Astrocyte (in vitro differentiated cells and primary cell): ENCODE data around the gene KCNH4. TPM values are rescaled to one million over a fixed set of nuclear protein-coding genes. Genes with fewer than 3 reads are reported as not detected.
"Not testable (repeated sequence)": the region's sequence is repeated elsewhere in the genome, so short reads cannot be mapped to it uniquely, and the experiment has no call there.

Experiments
- DNase-seq: peaks from one replicate; pipeline ENCODE4 v3.0.0-alpha.2; 2010; ENCODE audit warnings: low read depth
- FAIRE-seq: peaks from 2 replicates; lab custom pipeline; 2011; peaks lifted over from hg19 to GRCh38; lab: Jason Lieb, UNC
- H2AFZ ChIP-seq: 2 replicates; pipeline ENCODE4 v1.6.0; 2012; ENCODE audit warnings: low read depth, low read length, inconsistent platforms
- H3K27ac ChIP-seq: 2 replicates; pipeline ENCODE4 v1.5.1; 2011; ENCODE audit warnings: low read depth, low read length, inconsistent platforms
- H3K27me3 ChIP-seq: 2 replicates; pipeline ENCODE4 v1.6.0; 2011; ENCODE audit warnings: low read length, inconsistent platforms; ENCODE audit not compliant: insufficient read depth
- H3K36me3 ChIP-seq: 2 replicates; pipeline ENCODE4 v1.5.1; 2011; ENCODE audit warnings: low read length, inconsistent platforms; ENCODE audit not compliant: insufficient read depth
- H3K4me1 ChIP-seq: 2 replicates; pipeline ENCODE4 v1.5.1; 2011; ENCODE audit warnings: low read length, inconsistent platforms; ENCODE audit not compliant: insufficient read depth
- H3K4me2 ChIP-seq: 2 replicates; pipeline ENCODE4 v1.6.0; 2012; ENCODE audit warnings: low read length, inconsistent platforms
- H3K4me3 ChIP-seq: 2 replicates; pipeline ENCODE4 v1.5.1; 2011; ENCODE audit warnings: low read depth, mild to moderate bottlenecking, low read length, inconsistent platforms; ENCODE audit not compliant: insufficient read depth
- H3K79me2 ChIP-seq: 2 replicates; pipeline ENCODE4 v1.6.0; 2012; ENCODE audit warnings: mild to moderate bottlenecking, low read length, inconsistent platforms; ENCODE audit not compliant: insufficient read depth
- H3K9ac ChIP-seq: 2 replicates; pipeline ENCODE4 v1.6.0; 2012; ENCODE audit warnings: mild to moderate bottlenecking, low read length, inconsistent platforms
- H3K9me3 ChIP-seq: 2 replicates; pipeline ENCODE4 v1.5.1; 2012; ENCODE audit warnings: low read depth, mild to moderate bottlenecking, low read length, inconsistent platforms; ENCODE audit not compliant: insufficient read depth
- H4K20me1 ChIP-seq: 2 replicates; pipeline ENCODE4 v1.6.0; 2012; ENCODE audit warnings: low read length, inconsistent platforms; ENCODE audit not compliant: insufficient read depth
- H3K27ac Mint-ChIP-seq: one replicate; pipeline ENCODE4 v1.8.0; 2021; ENCODE audit warnings: mild to moderate bottlenecking, mixed read lengths; ENCODE audit not compliant: unreplicated experiment
- H3K27me3 Mint-ChIP-seq: one replicate; pipeline ENCODE4 v1.8.0; 2021; ENCODE audit warnings: low read depth, mixed read lengths; ENCODE audit not compliant: unreplicated experiment
- H3K36me3 Mint-ChIP-seq: one replicate; pipeline ENCODE4 v1.8.0; 2021; ENCODE audit warnings: low read depth, mixed read lengths; ENCODE audit not compliant: unreplicated experiment
- H3K4me1 Mint-ChIP-seq: one replicate; pipeline ENCODE4 v1.8.0; 2021; ENCODE audit warnings: low read depth, mixed read lengths; ENCODE audit not compliant: unreplicated experiment
- H3K4me3 Mint-ChIP-seq: one replicate; pipeline ENCODE4 v1.8.0; 2021; ENCODE audit warnings: mild to moderate bottlenecking, moderate library complexity, mixed read lengths; ENCODE audit not compliant: unreplicated experiment
- H3K9me3 Mint-ChIP-seq: one replicate; pipeline ENCODE4 v1.8.0; 2021; ENCODE audit warnings: mild to moderate bottlenecking, mixed read lengths; ENCODE audit not compliant: unreplicated experiment
- EZH2 ChIP-seq: IDR thresholded peaks from 2 replicates; pipeline ENCODE4 v1.6.1; 2012; ENCODE audit warnings: mild to moderate bottlenecking, low read length, inconsistent platforms; ENCODE audit not compliant: insufficient read depth
- total RNA-seq: library from RNA; stranded (reverse); gene quantifications from 2 replicates; pipeline ENCODE4 v1.2.1, GENCODE V29; 2021
- TF ChIP-seq, protein P1 (sequence below): IDR thresholded peaks from 2 replicates; pipeline ENCODE4 v1.5.1; 2011; ENCODE audit warnings: low read depth, mild to moderate bottlenecking, inconsistent platforms, low read length, moderate library complexity; ENCODE audit not compliant: insufficient read depth

The KCNH4 gene
- total RNA-seq, 1 donor from 2014 or later = not detected

DNA sequence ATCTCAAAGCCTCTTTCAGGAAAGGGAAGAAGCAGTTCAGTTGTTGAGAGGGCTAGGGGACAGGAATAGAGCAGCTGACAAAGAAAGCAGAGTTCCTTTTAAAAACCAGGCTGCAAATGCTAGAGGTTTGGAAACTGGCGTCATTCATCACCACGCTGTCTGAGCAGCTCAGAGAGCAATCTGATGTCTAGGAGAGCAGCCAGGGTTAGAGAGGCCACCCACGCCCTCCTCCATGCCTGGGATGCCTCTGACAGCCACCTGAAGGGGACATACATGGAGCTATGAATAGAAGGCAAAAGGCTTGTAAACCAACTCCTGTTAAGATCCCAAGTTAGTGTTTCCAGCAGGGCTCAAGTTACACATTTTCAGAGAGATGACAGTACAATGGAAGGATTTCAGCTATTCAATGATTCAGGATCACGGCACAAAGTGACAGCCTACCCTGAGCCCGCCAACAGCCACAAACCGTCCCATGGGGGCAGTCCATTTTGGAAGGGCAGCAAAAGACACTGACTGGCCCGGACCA lies 38.5 kb downstream of the KCNH4 start:
- Histone ChIP-seq H2AFZ (no peak overlapping the region), H3K27me3 (no peaks in the 10 kb centered on the region), H3K9ac (peak overlapping the region; percentile 49), H3K36me3 (peaks cover 7% of the 10 kb centered on the region), H3K79me2 (peaks cover 79% of the 10 kb centered on the region), H3K27ac (peak overlapping the region; percentile 69), H3K9me3 (no peaks in the 10 kb centered on the region), H3K4me3 (no peak overlapping the region), H3K4me2 (peak overlapping the region; percentile 69), H4K20me1 (peaks cover 80% of the 10 kb centered on the region), H3K4me1 (peaks cover 20% of the 10 kb centered on the region)
- H3K4me3 Mint-ChIP-seq = peak overlapping the region; percentile 30
- no peaks in the 10 kb centered on the region for H3K9me3 Mint-ChIP-seq
- peak overlapping the region; percentile 85 for H3K27ac Mint-ChIP-seq
- peaks cover 11% of the 10 kb centered on the region for H3K36me3 Mint-ChIP-seq
- peak; percentile 75 for FAIRE-seq
- no peak for TF ChIP-seq EZH2
- TF ChIP-seq, protein P1, sequence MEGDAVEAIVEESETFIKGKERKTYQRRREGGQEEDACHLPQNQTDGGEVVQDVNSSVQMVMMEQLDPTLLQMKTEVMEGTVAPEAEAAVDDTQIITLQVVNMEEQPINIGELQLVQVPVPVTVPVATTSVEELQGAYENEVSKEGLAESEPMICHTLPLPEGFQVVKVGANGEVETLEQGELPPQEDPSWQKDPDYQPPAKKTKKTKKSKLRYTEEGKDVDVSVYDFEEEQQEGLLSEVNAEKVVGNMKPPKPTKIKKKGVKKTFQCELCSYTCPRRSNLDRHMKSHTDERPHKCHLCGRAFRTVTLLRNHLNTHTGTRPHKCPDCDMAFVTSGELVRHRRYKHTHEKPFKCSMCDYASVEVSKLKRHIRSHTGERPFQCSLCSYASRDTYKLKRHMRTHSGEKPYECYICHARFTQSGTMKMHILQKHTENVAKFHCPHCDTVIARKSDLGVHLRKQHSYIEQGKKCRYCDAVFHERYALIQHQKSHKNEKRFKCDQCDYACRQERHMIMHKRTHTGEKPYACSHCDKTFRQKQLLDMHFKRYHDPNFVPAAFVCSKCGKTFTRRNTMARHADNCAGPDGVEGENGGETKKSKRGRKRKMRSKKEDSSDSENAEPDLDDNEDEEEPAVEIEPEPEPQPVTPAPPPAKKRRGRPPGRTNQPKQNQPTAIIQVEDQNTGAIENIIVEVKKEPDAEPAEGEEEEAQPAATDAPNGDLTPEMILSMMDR = no peak
- no peaks in the 10 kb centered on the region for H3K27me3 Mint-ChIP-seq
- peak; percentile 89 for DNase-seq
- H3K4me1 Mint-ChIP-seq = peaks cover 49% of the 10 kb centered on the region

DNA sequence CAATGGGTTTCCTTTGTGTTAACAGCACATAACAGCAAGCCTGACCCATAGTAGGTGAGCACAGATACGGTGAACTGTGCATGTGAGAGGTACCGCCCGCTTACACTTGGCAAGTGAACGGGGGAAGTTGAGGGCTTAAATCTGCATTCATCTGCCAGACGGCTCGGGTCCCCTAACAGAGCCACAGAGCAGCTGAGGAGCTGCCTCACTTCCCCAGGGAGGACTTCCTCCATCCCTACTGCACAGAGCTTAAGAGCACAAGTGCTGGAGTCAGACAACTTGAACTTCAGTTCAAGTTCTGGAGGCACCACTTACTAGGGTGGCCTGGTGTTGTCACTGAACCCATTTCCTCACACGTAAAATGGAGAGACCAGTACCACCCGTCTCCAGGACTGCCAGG lies 39.6 kb downstream of the KCNH4 start:
- H4K20me1 ChIP-seq = peaks cover 71% of the 10 kb centered on the region

DNA sequence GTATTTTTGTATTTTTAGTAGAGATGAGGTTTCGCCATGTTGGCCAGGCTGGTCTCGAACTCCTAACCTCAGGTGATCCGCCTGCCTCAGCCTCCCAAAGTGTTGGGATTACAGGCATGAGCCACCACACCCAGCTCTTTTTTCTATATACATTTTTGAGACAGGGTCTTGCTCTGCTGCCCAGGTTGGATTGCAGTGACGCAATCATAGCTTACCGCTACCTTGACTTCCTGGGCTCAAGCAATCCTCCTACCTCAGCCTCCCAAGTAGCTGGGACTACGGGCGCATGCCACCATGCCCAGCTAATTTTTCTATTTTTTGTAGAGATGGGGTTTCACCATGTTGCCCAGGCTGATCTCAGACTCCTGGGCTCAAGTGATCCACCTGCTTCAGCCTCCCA lies 40.3 kb downstream of the KCNH4 start:
- H2AFZ ChIP-seq, H3K27ac Mint-ChIP-seq, DNase-seq, H3K27ac ChIP-seq, H3K9me3 ChIP-seq, H3K4me2 ChIP-seq, H3K27me3 Mint-ChIP-seq, FAIRE-seq, H3K27me3 ChIP-seq, H3K9ac ChIP-seq, H3K4me3 ChIP-seq, H3K9me3 Mint-ChIP-seq, H3K36me3 ChIP-seq: not testable (repeated sequence)
- Mint-ChIP-seq H3K36me3 (peaks cover 12% of the 10 kb centered on the region), H3K4me1 (peaks cover 55% of the 10 kb centered on the region), H3K4me3 (peak overlapping the region; percentile 62)
- Histone ChIP-seq H3K4me1 (peaks cover 27% of the 10 kb centered on the region), H3K79me2 (peaks cover 86% of the 10 kb centered on the region), H4K20me1 (peaks cover 71% of the 10 kb centered on the region)

More for the DNA sequence above, 39.6 kb downstream of the KCNH4 start:
- H2AFZ ChIP-seq = no peak overlapping the region
- no peak overlapping the region for H3K4me3 ChIP-seq
- peaks cover 20% of the 10 kb centered on the region for H3K4me1 ChIP-seq
- H3K79me2 ChIP-seq = peaks cover 83% of the 10 kb centered on the region
- H3K27ac Mint-ChIP-seq = peak overlapping the region; percentile 69
- H3K27ac ChIP-seq = no peak overlapping the region
- H3K27me3 Mint-ChIP-seq = no peaks in the 10 kb centered on the region
- no peak overlapping the region for H3K9ac ChIP-seq
- H3K36me3 ChIP-seq = peaks cover 3% of the 10 kb centered on the region
- H3K9me3 Mint-ChIP-seq = no peaks in the 10 kb centered on the region
- H3K4me1 Mint-ChIP-seq = peaks cover 49% of the 10 kb centered on the region
- H3K36me3 Mint-ChIP-seq = peaks cover 11% of the 10 kb centered on the region
- TF ChIP-seq, protein P1 = no peak
- TF ChIP-seq EZH2 = no peak
- DNase-seq (no peak), FAIRE-seq (no peak)
- no peaks in the 10 kb centered on the region for H3K27me3 ChIP-seq
- peak overlapping the region; percentile 69 for H3K4me2 ChIP-seq
- H3K4me3 Mint-ChIP-seq = peak overlapping the region; percentile 62
- no peaks in the 10 kb centered on the region for H3K9me3 ChIP-seq
